ENCODE results near the gene PDILT. TPM values are rescaled to one million over a fixed set of nuclear protein-coding genes. Genes with fewer than 3 reads are reported as not detected.

Gene PDILT
- total and polyA plus RNA-seq, 9 of the 15 experiments (the other 6 are each of a cell fraction or from before 2014, with no cell fraction given), result not detected

GRCh38 chr16:20377181-20377580 lies 27.4 kb downstream of the PDILT start:
- Histone ChIP-seq H3K4me3 (no peak overlapping the region), H3K4me2 (ENCODE audit: insufficient read depth, low read length) (no peak overlapping the region), H4K20me1 (replicated peaks; ENCODE audit: control insufficient read depth, insufficient read depth, low read length) (no peaks in the 10 kb centered on the region), H3K9ac (ENCODE audit: insufficient read depth in 1 of 2, low read depth in 2 of 2, low read length in 2 of 2) (no peak overlapping the region), H2AFZ (ENCODE audit: low read depth, low read length) (no peak overlapping the region), H3K4me1 (replicated peaks in 1 of 2; ENCODE audit: control insufficient read depth in 2 of 2, insufficient read depth in 2 of 2, low read length in 2 of 2) (no peaks in the 10 kb centered on the region), H3K9me3 (replicated peaks; ENCODE audit: control insufficient read depth, insufficient read depth, low read depth, low read length) (no peaks in the 10 kb centered on the region), H3K36me3 (ENCODE audit: control insufficient read depth, insufficient read depth, low read length) (no peaks in the 10 kb centered on the region), H3K79me2 (ENCODE audit: control insufficient read depth, insufficient read depth, low read length) (no peaks in the 10 kb centered on the region), H3K9me1 (ENCODE audit: control insufficient read depth, insufficient read depth, low read length) (no peaks in the 10 kb centered on the region), H3K27me3 (ENCODE audit: control insufficient read depth in 2 of 2, insufficient read depth in 2 of 2, low read length in 2 of 2) (0 out of 5 replicates have a peak, but pooled peaks cover 0 to 6% of the 10 kb centered on the region in 2 experiments), H3K27ac (ENCODE audit: extremely low read depth, low read depth, low read length) (no peak overlapping the region)
- CTCF ChIA-PET (ENCODE audit: low intra/inter-chr PET ratio), result no interaction called here
- FAIRE-seq (no peak), DNase-seq (ENCODE audit: extremely low read depth in 1 of 4, low spot score in 3 of 4) (no peak), ATAC-seq (no peak)
- no TSS peak for BruUV-seq (replicated peaks)
- WGBS (ENCODE audit: insufficient coverage, low coverage, missing lambda C conversion rate), result 2% methylated on average over 5 of the region's 5 CpGs
- POLR2A ChIA-PET, result interaction anchor here (0.5 to 0.7 kb wide), 2 partner anchors 135 to 1940 kb away, joined by 3 to 4 read pairs; no protein-coding TSS in a partner anchor
- in situ Hi-C loops (cut with MboI) (no loop called here), intact Hi-C loops (cut with micrococcal nuclease) (no loop called here)
- TF ChIP-seq ZKSCAN3 (CRISPR knock-in tag; IDR thresholded peaks at IDR 0.05), result no peak
- no peak for TF ChIP-seq CLOCK (CRISPR knock-in tag; IDR thresholded peaks at IDR 0.05; ENCODE audit: borderline replicate concordance)
- no peak for TF ChIP-seq SREBF1 (IDR thresholded peaks at IDR 0.05; ENCODE audit: borderline replicate concordance, low read depth, low read length)
- TF ChIP-seq MCM3 (IDR thresholded peaks at IDR 0.05), result no peak
- no peak for TF ChIP-seq ELF4 (CRISPR knock-in tag; IDR thresholded peaks at IDR 0.05)
- no peak for TF ChIP-seq BRF1 (IDR thresholded peaks at IDR 0.05; ENCODE audit: borderline replicate concordance, extremely low read depth, insufficient read length)
- TF ChIP-seq GMEB1 (CRISPR knock-in tag; IDR thresholded peaks at IDR 0.05), result no peak
